Gastrocnemius medialis (tissue), 4 donors: ENCODE data around the gene PSMD13. TPM values are rescaled to one million over a fixed set of nuclear protein-coding genes. Genes with fewer than 3 reads are reported as not detected.

Source experiments
- ATAC-seq, 2 donors: fragments of 150-250 bp; one replicate each; pipeline ENCODE4 v1.9.1; 2016
- DNase-seq, 2 donors: peaks; one replicate each; pipeline ENCODE4 v3.0.0-alpha.2; 2019
- H3K27ac ChIP-seq, 4 donors: fragments of 200-600 bp; sonication (generic); 1 replicate in 1 of 4; 2 replicates in 3 of 4; pipeline ENCODE4 v1.5.1; 2016 to 2018; ENCODE audit warnings: mild to moderate bottlenecking in 2 of 4, moderate library complexity in 1 of 4
- H3K27me3 ChIP-seq, 3 donors: fragments of 200-600 bp; sonication (generic) in 2 of 3; 1 replicate in 1 of 3; 2 replicates in 2 of 3; pipeline versions ENCODE4 v1.5.1 to v1.6.0; 2016 to 2019; ENCODE audit warnings: mild to moderate bottlenecking in 1 of 3, moderate library complexity in 1 of 3
- H3K36me3 ChIP-seq, 2 donors: fragments of 200-600 bp; sonication (generic) in 1 of 2; one replicate each; pipeline ENCODE4 v1.5.1; 2017 to 2018
- H3K4me1 ChIP-seq, 2 donors: fragments of 200-600 bp; sonication (generic) in 1 of 2; one replicate each; pipeline ENCODE4 v1.5.1; 2016 to 2017; ENCODE audit warnings: mild to moderate bottlenecking in 2 of 2
- H3K4me3 ChIP-seq, 4 donors: fragments of 200-600 bp; sonication (generic) in 3 of 4; 1 replicate in 1 of 4; 2 replicates in 3 of 4; pipeline ENCODE4 v1.5.1; 2016 to 2019; ENCODE audit warnings: mild to moderate bottlenecking in 2 of 4
- H3K9me3 ChIP-seq, 3 donors: fragments of 200-600 bp; sonication (generic) in 2 of 3; 1 replicate in 1 of 3; 2 replicates in 2 of 3; pipeline ENCODE4 v1.5.1; 2016 to 2019
- CTCF ChIP-seq, 5 experiments: fragments of 450-650 bp in 3 of 5; fragments of 200-600 bp in 2 of 5; sonication (generic) in 2 of 5; IDR thresholded peaks in 4 of 5; conservative IDR thresholded peaks in 1 of 5; 1 replicate in 4 of 5; 2 replicates in 1 of 5; pipeline ENCODE4 v1.5.1; 2016 to 2019; ENCODE audit warnings: antibody characterized with exemption in 5 of 5, mild to moderate bottlenecking in 3 of 5, moderate library complexity in 3 of 5
- POLR2A ChIP-seq, 2 donors: fragments of 450-650 bp; IDR thresholded peaks; one replicate each; pipeline ENCODE4 v1.6.1; 2017; ENCODE audit warnings: antibody characterized with exemption in 2 of 2, mild to moderate bottlenecking in 2 of 2, moderate library complexity in 2 of 2
- in situ Hi-C, 4 donors: fragments of 200-750 bp; cut with MboI; loops; one replicate each; pipeline versions ENCODE4 v1.15.0 to v1.8.0; 2017; ENCODE audit warnings: low sequenced_read_pairs in 4 of 4
- intact Hi-C: fragments of 100-400 bp; cut with DNase I; formaldehyde crosslinking; loops from one replicate; pipeline ENCODE4 v1.15.1; 2023; ENCODE audit warnings: low total_unique reads
- total RNA-seq, 4 donors: library from RNA; depleted of rRNA; stranded (reverse); fragments of >200 nt; gene quantifications; one replicate each; pipeline versions ENCODE4 v1.1.0 to v1.2.3, GENCODE V29; 2016

The PSMD13 gene
- total RNA-seq, 4 donors from 2014 or later = 128 to 189 (median 163) TPM

- intact Hi-C loops = loop anchor here (1.0 to 10.0 kb wide), 4 partner anchors 28 to 299 kb away; partner anchors contain the start of genes ANO9, PSMD13, RNH1 and SIRT3
- peaks cover 0 to 57% of the 10 kb centered on the region in 2 donors for H3K36me3 ChIP-seq
- peak; percentile 53 to 56 for ATAC-seq
- H3K9me3 ChIP-seq = no peaks in the 10 kb centered on the region
- peaks cover 26 to 41% of the 10 kb centered on the region in 2 donors for H3K4me1 ChIP-seq
- in situ Hi-C loops = no loop called here
- DNase-seq = peak; percentile 58 to 74
- TF ChIP-seq CTCF (IDR thresholded peaks at IDR 0.05 in 4 of 5, conservative IDR thresholded peaks at IDR 0.05 in 1 of 5) (no peak), POLR2A (IDR thresholded peaks at IDR 0.05) (peak; percentile 87 to 91)
- no peaks in the 10 kb centered on the region for H3K27me3 ChIP-seq
- peak overlapping the region; percentile 72 to 99 (median 84) for H3K4me3 ChIP-seq
- H3K27ac ChIP-seq = peak overlapping the region; percentile 95 to 100 (median 98)
Observed at GRCh38 chr11:208181-208916, 28.4 kb upstream of the PSMD13 start.

GRCh38 chr11:208917-209260, 27.9 kb upstream of the PSMD13 start:
- peaks cover 0 to 60% of the 10 kb centered on the region in 2 donors for H3K36me3 ChIP-seq

GRCh38 chr11:209275-210121, 27.3 kb upstream of the PSMD13 start:
- intact Hi-C loops = loop anchor here (5.0 to 10.0 kb wide), 3 partner anchors 143 to 298 kb away; partner anchors contain the start of genes ANO9 and RNH1
- no peak for ATAC-seq
- peak overlapping the region; percentile 95 to 100 (median 98) for H3K27ac ChIP-seq
- in situ Hi-C loops = no loop called here
- H3K4me1 ChIP-seq = peaks cover 32 to 41% of the 10 kb centered on the region in 2 donors
- peak overlapping the region; percentile 72 to 99 (median 84) for H3K4me3 ChIP-seq
- H3K27me3 ChIP-seq = no peaks in the 10 kb centered on the region
- no peak for DNase-seq
- no peaks in the 10 kb centered on the region for H3K9me3 ChIP-seq
- H3K36me3 ChIP-seq = peaks cover 0 to 62% of the 10 kb centered on the region in 2 donors
- no peak for TF ChIP-seq POLR2A (IDR thresholded peaks at IDR 0.05)
- no peak for TF ChIP-seq CTCF (IDR thresholded peaks at IDR 0.05 in 4 of 5, conservative IDR thresholded peaks at IDR 0.05 in 1 of 5)

More at GRCh38 chr11:208917-209260, 27.9 kb upstream of the PSMD13 start:
- Histone ChIP-seq H3K27me3 (no peaks in the 10 kb centered on the region), H3K4me3 (peak overlapping the region; percentile 72 to 99 (median 84)), H3K27ac (peak overlapping the region; percentile 95 to 100 (median 98)), H3K9me3 (no peaks in the 10 kb centered on the region), H3K4me1 (peaks cover 28 to 41% of the 10 kb centered on the region in 2 donors)
- in situ Hi-C loops (no loop called here), intact Hi-C loops (loop anchor here (1.0 to 10.0 kb wide), 4 partner anchors 27 to 298 kb away; partner anchors contain the start of genes ANO9, PSMD13, RNH1 and SIRT3)
- DNase-seq (no peak), ATAC-seq (no peak)
- no peak for TF ChIP-seq POLR2A (IDR thresholded peaks at IDR 0.05)
- TF ChIP-seq CTCF (IDR thresholded peaks at IDR 0.05 in 4 of 5, conservative IDR thresholded peaks at IDR 0.05 in 1 of 5) = no peak

- no peaks in the 10 kb centered on the region for H3K9me3 ChIP-seq
- no peaks in the 10 kb centered on the region for H3K27me3 ChIP-seq
- ATAC-seq = no peak
- peaks cover 31 to 37% of the 10 kb centered on the region in 2 donors for H3K4me1 ChIP-seq
- in situ Hi-C loops (no loop called here), intact Hi-C loops (no loop called here)
- peaks cover 0 to 62% of the 10 kb centered on the region in 2 donors for H3K36me3 ChIP-seq
- TF ChIP-seq POLR2A (IDR thresholded peaks at IDR 0.05) (no peak), CTCF (IDR thresholded peaks at IDR 0.05 in 4 of 5, conservative IDR thresholded peaks at IDR 0.05 in 1 of 5) (no peak)
- H3K4me3 ChIP-seq = no peak overlapping the region
- DNase-seq = no peak
- H3K27ac ChIP-seq = peak overlapping the region in 2 of 4 donors; percentile 98 to 100
Observed at GRCh38 chr11:210122-210802, 26.5 kb upstream of the PSMD13 start.
